ENCODE data around the gene ZBTB32. TPM values are rescaled to one million over a fixed set of nuclear protein-coding genes. Genes with fewer than 3 reads are reported as not detected.

Gene ZBTB32
- total RNA-seq, 1 experiment from 2014 or later: not detected

- H3K9ac ChIP-seq (ENCODE audit: low read length): no peak overlapping the region
- H3K4me2 ChIP-seq (ENCODE audit: low read length): no peak overlapping the region
- H3K4me1 ChIP-seq (ENCODE audit: insufficient read depth, low read length): peaks cover 13% of the 10 kb centered on the region
- H2AFZ ChIP-seq (ENCODE audit: low read length): no peak overlapping the region
- no peaks in the 10 kb centered on the region for H3K9me3 ChIP-seq (ENCODE audit: low read length)
- peaks cover 13% of the 10 kb centered on the region for H3K79me2 ChIP-seq (ENCODE audit: low read length)
- ATAC-seq (no peak), DNase-seq (no peak)
- H3K9me2 ChIP-seq (replicated peaks; ENCODE audit: low read length): no peaks in the 10 kb centered on the region
- ChIA-PET CTCF (no interaction called here), POLR2A (ENCODE audit: unreplicated experiment) (no interaction called here)
- no peak overlapping the region for H3K4me3 ChIP-seq (ENCODE audit: low read length)
- no TSS peak for BruUV-seq (replicated peaks)
- no peaks in the 10 kb centered on the region for H3K27me3 ChIP-seq (ENCODE audit: low read length)
- no peaks in the 10 kb centered on the region for H4K20me1 ChIP-seq (ENCODE audit: low read length)
- H3K36me3 ChIP-seq (ENCODE audit: low read depth, low read length): no peaks in the 10 kb centered on the region
- H3K27ac ChIP-seq (ENCODE audit: low read length): no peak overlapping the region
- no peak for TF ChIP-seq EZH2 (IDR thresholded peaks at IDR 0.05; ENCODE audit: low read length, unreplicated experiment)
- TF ChIP-seq EZH2phosphoT487 (IDR thresholded peaks at IDR 0.05; ENCODE audit: borderline replicate concordance, low read length): no peak
- no peak for TF ChIP-seq CTCF (conservative IDR thresholded peaks at IDR 0.05; ENCODE audit: low read depth, low read length)
- H3F3A ChIP-seq (ENCODE audit: low read length, unreplicated experiment): peaks cover 3% of the 10 kb centered on the region
- intact Hi-C loops (cut with micrococcal nuclease): no loop called here
These were observed 49.4 kb downstream of the ZBTB32 start for GRCh38 chr19:35753634-35754369.

GRCh38 chr19:35754370-35755130, 50.2 kb downstream of the ZBTB32 start:
- BruUV-seq (replicated peaks): no TSS peak
- no peak overlapping the region for H3K4me3 ChIP-seq (ENCODE audit: low read length)
- ChIA-PET POLR2A (ENCODE audit: unreplicated experiment) (no interaction called here), CTCF (no interaction called here)
- intact Hi-C loops (cut with micrococcal nuclease): no loop called here
- H2AFZ ChIP-seq (ENCODE audit: low read length): no peak overlapping the region
- DNase-seq: no peak
- H4K20me1 ChIP-seq (ENCODE audit: low read length): no peaks in the 10 kb centered on the region
- ATAC-seq: no peak
- no peak overlapping the region for H3K4me2 ChIP-seq (ENCODE audit: low read length)
- peaks cover 3% of the 10 kb centered on the region for H3F3A ChIP-seq (ENCODE audit: low read length, unreplicated experiment)
- no peaks in the 10 kb centered on the region for H3K9me3 ChIP-seq (ENCODE audit: low read length)
- H3K36me3 ChIP-seq (ENCODE audit: low read depth, low read length): no peaks in the 10 kb centered on the region
- no peak overlapping the region for H3K27ac ChIP-seq (ENCODE audit: low read length)
- H3K9me2 ChIP-seq (replicated peaks; ENCODE audit: low read length): no peaks in the 10 kb centered on the region
- H3K27me3 ChIP-seq (ENCODE audit: low read length): no peaks in the 10 kb centered on the region
- H3K4me1 ChIP-seq (ENCODE audit: insufficient read depth, low read length): peaks cover 13% of the 10 kb centered on the region
- H3K79me2 ChIP-seq (ENCODE audit: low read length): peaks cover 16% of the 10 kb centered on the region
- H3K9ac ChIP-seq (ENCODE audit: low read length): no peak overlapping the region
- no peak for TF ChIP-seq EZH2phosphoT487 (IDR thresholded peaks at IDR 0.05; ENCODE audit: borderline replicate concordance, low read length)
- TF ChIP-seq EZH2 (IDR thresholded peaks at IDR 0.05; ENCODE audit: low read length, unreplicated experiment): no peak
- TF ChIP-seq CTCF (conservative IDR thresholded peaks at IDR 0.05; ENCODE audit: low read depth, low read length): no peak

GRCh38 chr19:35755131-35755549, 50.8 kb downstream of the ZBTB32 start:
- H3K36me3 ChIP-seq (ENCODE audit: low read depth, low read length): no peaks in the 10 kb centered on the region

More at GRCh38 chr19:35755131-35755549, 50.8 kb downstream of the ZBTB32 start:
- Histone ChIP-seq H3K9ac (ENCODE audit: low read length) (no peak overlapping the region), H3K9me3 (ENCODE audit: low read length) (no peaks in the 10 kb centered on the region), H3K4me3 (ENCODE audit: low read length) (no peak overlapping the region), H3K4me2 (ENCODE audit: low read length) (no peak overlapping the region), H3F3A (ENCODE audit: low read length, unreplicated experiment) (peaks cover 3% of the 10 kb centered on the region), H3K4me1 (ENCODE audit: insufficient read depth, low read length) (peaks cover 7% of the 10 kb centered on the region), H2AFZ (ENCODE audit: low read length) (no peak overlapping the region), H3K9me2 (replicated peaks; ENCODE audit: low read length) (no peaks in the 10 kb centered on the region), H3K27ac (ENCODE audit: low read length) (no peak overlapping the region), H4K20me1 (ENCODE audit: low read length) (no peaks in the 10 kb centered on the region), H3K27me3 (ENCODE audit: low read length) (no peaks in the 10 kb centered on the region), H3K79me2 (ENCODE audit: low read length) (peaks cover 15% of the 10 kb centered on the region)
- CTCF ChIA-PET: no interaction called here
- ATAC-seq (no peak), DNase-seq (no peak)
- no TSS peak for BruUV-seq (replicated peaks)
- TF ChIP-seq CTCF (conservative IDR thresholded peaks at IDR 0.05; ENCODE audit: low read depth, low read length): no peak
- no peak for TF ChIP-seq EZH2 (IDR thresholded peaks at IDR 0.05; ENCODE audit: low read length, unreplicated experiment)
- TF ChIP-seq EZH2phosphoT487 (IDR thresholded peaks at IDR 0.05; ENCODE audit: borderline replicate concordance, low read length): no peak
- intact Hi-C loops (cut with micrococcal nuclease): no loop called here
- POLR2A ChIA-PET (ENCODE audit: unreplicated experiment): no interaction called here
